GM18870 (cell line): ENCODE data around the gene CD163L1.

Experiments
- ATAC-seq: cut with Tn5 transposase; IDR thresholded peaks from one replicate; pipeline ENCODE4 v1.9.1; 2021; ENCODE audit warnings: moderate library complexity; ENCODE audit not compliant: unreplicated experiment

CD163L1 gene

GRCh38 chr12:7411343-7411742, 32.6 kb downstream of the CD163L1 start:
- ATAC-seq = no peak

GRCh38 chr12:7404275-7404674, 39.7 kb downstream of the CD163L1 start:
- no peak for ATAC-seq

- no peak for ATAC-seq
Observed at GRCh38 chr12:7403466-7403865, 40.5 kb downstream of the CD163L1 start.

GRCh38 chr12:7399089-7399488, 44.9 kb downstream of the CD163L1 start:
- no peak for ATAC-seq

- no peak for ATAC-seq
Observed at GRCh38 chr12:7396418-7396817, 47.5 kb downstream of the CD163L1 start.

GRCh38 chr12:7395950-7396349, 48.0 kb downstream of the CD163L1 start:
- ATAC-seq = no peak

GRCh38 chr12:7387289-7387688, 56.7 kb downstream of the CD163L1 start:
- ATAC-seq = no peak

- no peak for ATAC-seq
Observed at GRCh38 chr12:7383157-7383556, 60.8 kb downstream of the CD163L1 start.

- no peak for ATAC-seq
Observed at GRCh38 chr12:7376196-7376595, 67.8 kb downstream of the CD163L1 start.

- no peak for ATAC-seq
Observed at GRCh38 chr12:7375145-7375543, 68.8 kb downstream of the CD163L1 start.

- no peak for ATAC-seq
Observed at GRCh38 chr12:7374423-7375144, 69.4 kb downstream of the CD163L1 start.

- ATAC-seq = no peak
Observed at GRCh38 chr12:7373226-7373625, 70.7 kb downstream of the CD163L1 start.

- peak; percentile 86 for ATAC-seq
Observed at GRCh38 chr12:7369274-7369729, 74.7 kb downstream of the CD163L1 start.

- no peak for ATAC-seq
Observed at GRCh38 chr12:7362734-7363133, 81.2 kb downstream of the CD163L1 start.

- ATAC-seq = no peak
Observed at GRCh38 chr12:7361265-7361664, 82.7 kb downstream of the CD163L1 start.

GRCh38 chr12:7354529-7354928, 89.4 kb downstream of the CD163L1 start:
- ATAC-seq = no peak

- ATAC-seq = no peak
Observed at GRCh38 chr12:7352661-7353060, 91.3 kb downstream of the CD163L1 start.

- ATAC-seq = no peak
Observed at GRCh38 chr12:7351177-7351576, 92.8 kb downstream of the CD163L1 start.

- ATAC-seq = no peak
Observed at GRCh38 chr12:7349418-7349817, 94.5 kb downstream of the CD163L1 start.

GRCh38 chr12:7346551-7347225, 97.3 kb downstream of the CD163L1 start:
- no peak for ATAC-seq

GRCh38 chr12:7344833-7345606, 98.9 kb downstream of the CD163L1 start:
- no peak for ATAC-seq

GRCh38 chr12:7339675-7340074, 104.3 kb downstream of the CD163L1 start:
- ATAC-seq = no peak
